Gastroesophageal sphincter (tissue), 3 donors: ENCODE data around the gene RRP9.

Experiments used
- EP300 ChIP-seq: sonication (generic); formaldehyde crosslinking; IDR thresholded peaks from one replicate; pipeline ENCODE4 v1.6.1; 2017; ENCODE audit warnings: antibody characterized with exemption, mild to moderate bottlenecking
- TF ChIP-seq, protein P1 (sequence below), 4 experiments: fragments of 200-600 bp in 2 of 4; fragments of 450-650 bp in 2 of 4; sonication (generic) in 1 of 4; IDR thresholded peaks; one replicate each; pipeline ENCODE4 v1.5.1; 2017 to 2019; ENCODE audit warnings: antibody characterized with exemption in 4 of 4, mild to moderate bottlenecking in 2 of 4, moderate library complexity in 2 of 4

DNA sequence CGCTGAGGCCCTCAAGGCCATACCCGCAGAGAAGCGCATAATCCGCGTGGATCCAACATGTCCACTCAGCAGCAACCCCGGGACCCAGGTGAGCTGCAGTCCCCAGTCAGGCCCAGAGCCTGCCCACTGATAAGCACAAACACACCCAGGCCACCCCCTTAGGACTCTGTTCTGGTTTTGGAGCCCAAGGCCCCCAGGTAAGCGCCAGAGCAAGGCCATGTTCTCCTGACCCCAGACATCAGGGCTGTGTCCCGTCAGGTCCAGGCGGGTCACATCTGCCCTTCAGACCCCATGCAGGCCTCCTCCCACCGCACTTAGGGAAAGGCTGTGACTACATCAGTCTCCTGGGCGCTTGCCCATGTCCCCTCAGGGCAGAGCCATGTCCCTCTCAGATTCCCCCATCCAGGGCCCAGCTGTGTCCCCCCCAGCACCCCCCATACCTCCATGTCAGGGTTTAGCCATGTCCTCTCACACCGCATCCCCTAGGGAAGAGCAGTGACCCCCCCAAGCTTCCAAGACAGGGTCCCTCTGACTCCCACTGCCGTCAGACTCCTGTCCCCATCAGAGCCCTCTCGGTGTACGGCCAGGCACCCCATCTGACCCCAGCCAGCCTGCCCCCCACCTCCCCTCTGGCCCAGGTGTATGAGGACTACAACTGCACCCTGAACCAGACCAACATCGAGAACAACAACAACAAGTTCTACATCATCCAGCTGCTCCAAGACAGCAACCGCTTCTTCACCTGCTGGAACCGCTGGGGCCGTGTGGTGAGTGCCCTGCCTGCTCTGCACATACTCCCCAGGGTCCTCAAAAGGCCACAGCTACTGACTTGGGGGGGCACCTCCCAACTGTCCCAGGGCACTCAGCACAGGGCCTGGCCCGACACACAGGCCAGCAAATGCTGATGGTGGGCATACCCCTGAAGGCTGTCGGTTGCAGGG is 2.0 kb upstream of the RRP9 start:
- TF ChIP-seq, protein P1, sequence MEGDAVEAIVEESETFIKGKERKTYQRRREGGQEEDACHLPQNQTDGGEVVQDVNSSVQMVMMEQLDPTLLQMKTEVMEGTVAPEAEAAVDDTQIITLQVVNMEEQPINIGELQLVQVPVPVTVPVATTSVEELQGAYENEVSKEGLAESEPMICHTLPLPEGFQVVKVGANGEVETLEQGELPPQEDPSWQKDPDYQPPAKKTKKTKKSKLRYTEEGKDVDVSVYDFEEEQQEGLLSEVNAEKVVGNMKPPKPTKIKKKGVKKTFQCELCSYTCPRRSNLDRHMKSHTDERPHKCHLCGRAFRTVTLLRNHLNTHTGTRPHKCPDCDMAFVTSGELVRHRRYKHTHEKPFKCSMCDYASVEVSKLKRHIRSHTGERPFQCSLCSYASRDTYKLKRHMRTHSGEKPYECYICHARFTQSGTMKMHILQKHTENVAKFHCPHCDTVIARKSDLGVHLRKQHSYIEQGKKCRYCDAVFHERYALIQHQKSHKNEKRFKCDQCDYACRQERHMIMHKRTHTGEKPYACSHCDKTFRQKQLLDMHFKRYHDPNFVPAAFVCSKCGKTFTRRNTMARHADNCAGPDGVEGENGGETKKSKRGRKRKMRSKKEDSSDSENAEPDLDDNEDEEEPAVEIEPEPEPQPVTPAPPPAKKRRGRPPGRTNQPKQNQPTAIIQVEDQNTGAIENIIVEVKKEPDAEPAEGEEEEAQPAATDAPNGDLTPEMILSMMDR (IDR thresholded peaks at IDR 0.05): no peak
- no peak for TF ChIP-seq EP300
